ENCODE measurements around the gene SSBP4.

SSBP4 gene

DNA sequence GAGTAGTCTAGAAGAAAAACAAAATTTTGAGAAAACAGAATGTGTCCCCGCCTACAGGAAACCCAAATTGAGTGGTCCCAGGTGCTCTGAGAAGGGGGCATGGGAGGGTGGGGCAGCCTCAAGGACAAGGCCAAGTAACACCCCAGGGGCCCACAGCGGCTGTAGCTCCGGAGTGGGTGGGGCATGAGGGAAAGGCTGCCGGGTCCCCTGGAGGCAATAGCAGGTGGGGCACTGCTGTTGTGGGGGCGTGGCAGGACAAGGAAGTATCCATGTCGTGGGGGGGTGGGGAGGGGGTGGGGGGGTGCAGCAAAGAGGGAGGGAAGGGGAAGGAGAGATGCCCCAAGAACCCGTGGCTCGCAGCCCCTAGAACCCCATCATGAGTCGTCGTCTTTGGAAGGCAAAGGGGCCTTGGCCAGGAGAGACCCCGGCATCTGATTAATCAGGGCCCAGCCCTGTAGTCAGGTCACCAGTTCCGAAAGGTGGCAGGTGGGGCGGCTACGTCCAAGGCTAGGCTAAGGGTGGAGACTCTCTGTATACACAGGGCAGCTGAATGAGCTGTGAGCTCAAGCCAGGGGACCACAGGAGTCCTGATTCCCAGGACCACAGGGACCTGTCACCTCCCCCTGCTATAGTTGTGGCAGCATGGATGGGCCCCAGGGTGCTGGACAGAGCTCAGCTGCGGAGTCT, 26.2 kb downstream of the SSBP4 start:
- DNase-seq (ENCODE audit: low read depth): no peak

- DNase-seq (ENCODE audit: low read depth): no peak
These were observed 27.1 kb downstream of the SSBP4 start for GRCh38 chr19:18446145-18446810.

- no peak for DNase-seq (ENCODE audit: low read depth)
These were observed 27.7 kb downstream of the SSBP4 start for GRCh38 chr19:18446811-18447359.

GRCh38 chr19:18449552-18449951, 30.4 kb downstream of the SSBP4 start:
- no peak for DNase-seq (ENCODE audit: low read depth)

DNA sequence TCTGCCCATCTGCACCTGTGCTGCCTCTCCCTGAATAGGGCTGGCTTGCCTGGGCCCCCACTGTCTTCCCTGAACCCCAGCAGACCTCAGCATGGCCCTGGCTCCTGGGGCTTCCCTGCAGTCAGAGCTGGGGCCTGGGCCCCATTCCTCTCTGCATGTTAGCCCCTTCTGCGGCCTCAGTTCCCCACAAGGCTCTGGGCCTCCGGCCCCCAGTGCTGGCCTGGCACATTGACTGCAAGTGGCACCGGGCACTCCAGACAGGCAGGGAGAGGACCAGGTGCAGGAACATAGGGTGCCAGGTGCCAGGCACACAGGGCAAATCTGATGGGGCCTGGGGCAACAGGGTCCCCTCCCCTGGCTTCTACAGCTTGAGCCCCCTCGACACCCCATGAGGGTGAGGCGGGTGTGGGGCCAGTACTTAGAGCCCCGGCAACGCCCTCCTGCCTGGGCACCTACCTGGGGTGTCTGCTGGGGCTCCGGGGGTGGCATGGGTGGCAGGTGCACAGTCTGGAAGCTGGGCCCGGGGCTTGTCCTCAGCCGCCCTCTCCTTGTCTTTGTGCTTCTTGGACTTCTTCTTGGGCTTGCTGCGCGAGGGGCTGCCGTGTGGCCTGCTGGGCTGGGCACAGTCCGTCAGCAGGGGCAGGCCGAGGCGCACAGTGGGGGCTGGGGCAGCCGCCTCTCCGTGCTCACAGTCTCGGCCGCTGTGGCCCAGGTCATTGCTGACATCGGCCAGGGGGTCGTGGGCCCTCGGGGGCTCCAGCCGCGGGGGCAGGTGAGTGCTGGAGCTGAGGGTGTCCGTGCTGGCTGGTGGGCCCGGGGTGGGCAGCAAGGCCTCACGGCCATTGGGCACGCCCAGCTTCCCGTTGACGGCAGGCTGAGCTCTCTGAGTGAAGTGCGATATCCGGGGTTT, 31.1 kb downstream of the SSBP4 start:
- DNase-seq (ENCODE audit: low read depth): no peak

GRCh38 chr19:18450931-18451836, 32.0 kb downstream of the SSBP4 start:
- DNase-seq (ENCODE audit: low read depth): peak; percentile 60

- DNase-seq (ENCODE audit: low read depth): no peak
These were observed 33.2 kb downstream of the SSBP4 start for GRCh38 chr19:18452386-18452785.

DNA sequence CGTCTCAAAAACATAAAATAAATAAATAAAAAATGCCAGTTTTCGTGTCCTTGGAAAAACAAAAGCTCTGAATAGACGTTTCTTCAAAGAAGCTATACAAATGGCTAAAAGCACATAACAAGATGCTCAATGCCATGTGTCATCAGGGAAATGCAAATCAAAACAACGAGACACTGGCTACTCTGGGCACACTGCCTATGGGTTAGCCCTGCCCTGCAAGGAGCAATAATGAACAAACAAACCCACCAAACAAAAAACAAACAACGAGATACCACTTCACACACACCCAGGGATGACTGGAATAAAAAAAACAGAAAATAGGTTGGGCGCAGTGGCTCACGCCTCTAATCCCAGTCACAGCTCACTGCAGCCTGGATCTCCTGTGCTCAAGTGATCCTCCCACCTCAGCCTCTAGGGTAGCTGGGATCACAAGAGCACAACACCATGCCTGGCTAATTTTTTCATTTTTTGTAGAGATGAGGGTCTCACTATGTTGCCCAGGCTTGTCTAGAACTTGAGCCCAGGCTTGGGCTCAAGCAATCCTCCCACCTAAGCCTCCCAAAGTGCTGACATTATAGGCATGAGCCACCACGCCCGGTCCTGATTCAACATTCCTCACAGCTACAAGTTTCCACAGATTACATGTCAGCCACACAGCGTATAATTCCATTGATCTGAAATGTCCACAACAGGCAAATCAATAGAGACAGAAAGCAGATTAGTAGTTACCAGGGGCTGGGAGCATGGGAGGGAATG, 34.2 kb downstream of the SSBP4 start:
- DNase-seq (ENCODE audit: low read depth): no peak

DNA sequence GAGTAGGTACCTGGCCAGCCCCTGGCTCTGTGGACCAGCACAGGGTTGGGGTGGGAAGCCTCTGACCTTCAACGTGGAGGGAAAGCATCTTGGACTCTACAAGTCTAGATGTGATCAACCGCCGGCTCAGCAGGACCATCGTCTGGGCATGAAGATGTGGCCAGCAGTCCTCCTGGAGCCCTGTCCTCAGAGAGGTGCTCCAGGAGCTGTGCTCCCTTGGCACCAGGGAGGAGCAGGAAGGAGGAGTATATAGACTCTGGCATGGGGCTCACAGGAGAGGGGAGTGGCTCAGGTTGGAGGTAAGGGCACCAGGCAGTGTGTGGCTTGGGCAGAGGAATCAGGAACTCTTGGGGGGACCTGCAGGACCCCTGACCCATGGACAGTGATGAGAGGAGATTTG, 37.1 kb downstream of the SSBP4 start:
- no peak for DNase-seq (ENCODE audit: low read depth)

DNA sequence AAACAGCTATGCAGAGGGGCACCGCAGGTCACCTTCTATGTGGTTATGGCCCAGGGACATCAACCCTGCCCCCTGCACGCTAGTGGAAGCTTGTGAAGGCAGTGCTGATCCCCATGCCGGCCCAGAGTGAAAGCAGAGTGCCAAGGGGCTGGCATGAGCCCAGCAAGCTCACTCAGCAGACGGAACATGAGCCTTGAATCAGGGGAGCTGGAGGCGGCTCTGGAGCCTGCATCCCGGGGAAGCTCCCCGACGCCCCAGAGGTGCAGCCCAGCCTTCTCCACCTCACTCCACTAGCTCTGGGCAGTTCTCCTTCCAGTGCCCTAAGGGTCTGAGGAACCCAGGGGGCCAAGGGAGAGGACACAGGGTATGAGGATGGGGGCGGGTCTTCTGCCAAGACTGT, 37.8 kb downstream of the SSBP4 start:
- DNase-seq (ENCODE audit: low read depth): peak; percentile 68

DNA sequence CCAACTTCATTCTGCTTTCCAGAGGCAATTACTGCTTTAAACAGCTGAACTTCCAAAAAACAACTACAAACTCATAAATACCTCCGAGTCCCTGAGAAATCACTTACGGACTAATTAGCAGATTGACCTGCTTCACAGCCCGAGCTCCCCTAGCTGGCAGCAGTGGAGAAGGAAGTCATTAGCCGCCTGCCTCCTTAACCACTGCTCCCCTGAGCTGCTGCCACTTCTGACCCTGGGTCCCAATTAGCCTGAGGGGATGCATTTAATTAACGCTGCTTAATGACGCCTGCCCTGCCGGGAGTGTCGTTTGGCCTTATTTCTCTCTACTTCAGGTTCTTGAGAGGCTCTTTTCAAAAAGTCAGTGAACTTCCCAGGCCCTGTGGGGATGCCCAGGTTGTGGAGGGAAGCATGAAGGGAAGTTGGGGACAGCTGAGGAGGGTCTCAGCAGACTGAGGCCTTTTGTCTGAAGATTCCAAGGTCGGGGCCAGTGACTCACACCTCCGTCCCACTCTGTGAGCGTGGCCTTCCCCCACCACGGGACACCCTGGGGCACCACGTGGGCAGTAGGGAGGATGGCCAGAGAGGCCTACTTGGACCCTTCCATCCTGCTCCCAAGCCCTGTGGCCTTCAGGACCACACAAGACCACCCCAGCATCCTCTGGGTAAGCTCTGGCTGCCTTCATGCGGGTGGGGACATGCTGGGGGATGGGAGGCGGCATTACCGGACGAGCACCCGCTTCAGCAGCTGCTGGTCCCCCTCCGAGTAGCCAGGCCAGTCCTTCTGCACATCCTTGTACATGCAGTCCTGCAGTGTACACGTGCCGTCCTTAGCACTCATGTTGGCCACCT, 38.5 kb downstream of the SSBP4 start:
- DNase-seq (ENCODE audit: low read depth): no peak

DNA sequence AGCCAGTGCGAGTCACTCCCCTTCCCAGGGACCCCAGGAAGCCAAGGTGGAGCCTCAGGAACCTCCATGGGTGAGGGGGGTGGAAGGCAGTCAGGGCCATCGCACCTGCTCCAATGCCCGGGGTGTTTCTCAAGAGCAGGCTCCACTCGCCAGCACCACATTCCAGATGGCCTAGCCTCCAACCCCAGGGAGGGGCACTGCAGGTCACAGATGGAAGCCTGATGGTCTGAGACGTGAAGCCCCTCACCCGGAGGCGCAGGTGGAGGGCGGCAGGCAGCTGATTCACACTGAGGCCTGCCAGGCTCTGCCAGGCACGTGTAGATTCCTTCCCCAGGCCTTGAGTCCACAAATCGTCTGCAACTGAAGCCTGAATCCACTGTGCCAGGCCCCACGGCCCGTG, 41.7 kb downstream of the SSBP4 start:
- DNase-seq (ENCODE audit: low read depth): no peak

DNA sequence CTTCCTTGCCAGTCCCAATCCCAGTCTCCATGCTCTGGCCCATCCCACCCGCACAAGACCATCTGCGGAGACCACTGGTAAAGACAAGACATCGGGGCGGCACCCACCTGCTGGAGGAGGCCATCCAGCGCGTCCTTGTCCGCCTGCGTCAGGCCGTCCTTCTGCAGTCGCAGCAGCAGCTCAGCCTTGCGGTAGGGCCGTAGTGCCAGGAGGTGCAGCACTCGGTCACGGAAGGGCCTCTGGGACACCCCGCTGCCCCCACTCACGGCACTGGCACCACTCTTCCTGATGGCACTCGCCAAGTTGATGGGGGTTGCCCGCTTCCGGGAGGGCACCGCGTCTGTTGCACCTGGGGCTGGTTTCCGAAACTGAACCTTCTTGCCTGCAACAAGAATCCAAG, 42.3 kb downstream of the SSBP4 start:
- DNase-seq (ENCODE audit: low read depth): no peak

GRCh38 chr19:18464646-18465045, 45.4 kb downstream of the SSBP4 start:
- peak; percentile 90 for DNase-seq (ENCODE audit: low read depth)

GRCh38 chr19:18465214-18465963, 46.2 kb downstream of the SSBP4 start:
- no peak for DNase-seq (ENCODE audit: low read depth)

DNA sequence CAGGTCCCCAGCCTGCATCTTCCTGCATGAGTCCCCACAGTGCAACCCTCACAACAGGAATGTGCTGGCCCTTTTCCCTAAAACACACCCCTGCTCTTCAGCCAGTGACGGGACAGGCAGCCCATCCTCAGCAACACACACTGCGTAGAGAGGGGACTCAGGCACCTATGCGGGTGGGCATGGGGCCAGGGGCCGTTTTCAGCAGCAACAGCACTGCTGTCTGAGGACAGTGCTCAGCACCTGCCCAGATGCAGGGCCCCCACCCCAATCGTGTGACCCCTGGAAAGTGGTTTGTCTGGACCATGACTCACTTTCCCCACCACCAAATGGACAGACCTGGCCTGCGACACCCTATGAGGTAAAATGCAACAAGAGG, 46.8 kb downstream of the SSBP4 start:
- no peak for DNase-seq (ENCODE audit: low read depth)

- no peak for DNase-seq (ENCODE audit: low read depth)
These were observed 47.2 kb downstream of the SSBP4 start for GRCh38 chr19:18466354-18466753.

DNA sequence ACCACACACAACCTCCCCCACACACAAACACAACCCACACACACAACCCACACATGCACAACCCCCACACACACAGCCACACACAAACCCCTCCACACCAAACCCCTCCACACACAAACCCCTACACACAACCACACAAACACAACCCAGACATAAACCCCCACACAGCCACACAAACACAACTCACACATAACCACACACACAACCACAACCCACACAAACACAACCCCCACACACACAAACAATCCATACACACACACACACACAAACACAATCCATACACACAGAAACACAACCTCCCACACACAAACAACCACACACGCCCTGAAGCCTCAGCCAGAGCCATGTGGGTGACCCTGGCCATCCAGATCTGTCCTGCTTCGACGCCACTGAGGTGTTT, 48.8 kb downstream of the SSBP4 start:
- DNase-seq (ENCODE audit: low read depth): no peak

DNA sequence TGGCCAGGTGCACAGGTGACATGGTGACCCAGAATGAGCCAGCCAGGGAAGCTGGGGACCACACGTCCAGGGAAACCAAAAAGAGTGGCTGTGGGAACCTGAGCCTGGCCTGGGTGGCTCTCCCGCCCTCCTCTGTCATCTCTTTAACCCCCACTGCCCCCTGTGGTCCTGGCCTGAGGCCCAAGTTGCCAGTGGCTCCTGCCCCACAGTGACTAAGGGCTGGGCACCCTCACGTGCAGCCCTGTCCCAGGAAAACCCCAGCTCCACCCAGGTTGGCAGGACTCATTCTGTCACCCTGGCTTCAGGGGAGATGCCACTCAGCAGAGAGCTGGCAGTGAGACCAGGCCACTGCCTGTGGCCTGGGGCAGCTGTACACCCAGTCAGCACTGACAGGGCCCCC, 49.3 kb downstream of the SSBP4 start:
- no peak for DNase-seq (ENCODE audit: low read depth)
